Measurements from ENCODE around the gene SUN1.

SUN1 gene

DNA sequence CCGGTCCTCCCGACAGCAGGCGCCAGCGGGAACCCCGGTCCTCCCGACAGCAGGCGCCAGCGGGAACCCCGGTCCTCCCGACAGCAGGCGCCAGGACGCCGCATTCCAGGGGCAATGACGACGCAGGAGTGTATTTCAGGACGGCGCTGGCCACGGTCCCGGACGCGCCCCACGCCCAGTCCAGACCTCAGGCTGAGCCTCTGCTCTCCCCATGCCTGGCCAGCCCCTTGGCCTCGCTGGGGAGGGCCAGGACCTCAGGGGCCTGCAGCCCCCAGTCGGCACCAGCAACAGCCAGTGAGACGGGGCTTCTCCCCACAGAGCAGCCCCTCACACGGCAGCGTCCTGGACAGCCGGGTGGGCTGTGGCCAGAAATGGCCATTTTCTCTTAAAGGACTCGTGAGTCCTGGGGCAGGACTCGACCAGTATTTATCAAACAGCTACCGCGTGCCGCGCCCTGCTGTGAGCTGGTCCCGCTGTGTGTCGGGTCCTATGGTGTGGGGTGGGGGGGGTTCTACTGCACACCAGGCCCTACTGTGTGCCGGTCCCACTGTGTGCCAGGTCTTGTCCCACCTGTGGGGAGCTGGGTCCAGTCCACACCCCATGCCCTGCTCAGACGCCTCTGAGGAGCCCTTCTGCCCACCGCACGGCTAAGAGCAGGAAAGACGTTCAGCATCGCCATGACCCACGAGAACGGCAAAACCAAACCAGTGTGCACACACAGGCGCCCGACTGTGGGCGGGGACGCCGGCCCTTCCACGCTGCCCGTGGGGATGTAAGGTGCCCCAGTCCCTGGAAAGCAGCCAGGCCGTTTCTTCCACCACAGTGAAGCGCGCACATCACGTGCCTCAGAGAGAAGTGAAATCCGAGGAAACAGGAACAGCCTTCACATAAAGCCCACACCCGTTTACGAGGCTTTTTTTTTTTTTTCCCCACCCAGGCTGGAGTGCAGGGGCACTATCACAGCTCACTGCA is 77.4 kb downstream of the SUN1 start:
- peak overlapping the region in 4 of 5 donors; percentile 6 to 60 (median 46) for H3K4me3 ChIP-seq (ENCODE audit: low read depth in 1 of 5, low read length in 5 of 5)
- no peaks in the 10 kb centered on the region for H3K9me3 ChIP-seq (ENCODE audit: control insufficient read depth in 5 of 5, low read length in 5 of 5)
- no peak overlapping the region for H3K27ac ChIP-seq (ENCODE audit: low read depth, low read length)
- peaks cover 0 to 22% (median 9%) of the 10 kb centered on the region in 5 donors for H3K27me3 ChIP-seq (ENCODE audit: control insufficient read depth in 5 of 5, insufficient read depth in 4 of 5, low read length in 5 of 5)
- peak overlapping the region in 2 of 5 donors; percentile 28 to 62 for H3K9ac ChIP-seq (ENCODE audit: low read length in 5 of 5)
- no peaks in the 10 kb centered on the region for H3K36me3 ChIP-seq (ENCODE audit: control insufficient read depth in 5 of 5, insufficient read depth in 5 of 5, low read length in 5 of 5)
- H3K4me1 ChIP-seq (ENCODE audit: control insufficient read depth in 5 of 5, insufficient read depth in 5 of 5, low read length in 5 of 5) = peaks cover 0 to 35% (median 18%) of the 10 kb centered on the region in 5 donors

DNA sequence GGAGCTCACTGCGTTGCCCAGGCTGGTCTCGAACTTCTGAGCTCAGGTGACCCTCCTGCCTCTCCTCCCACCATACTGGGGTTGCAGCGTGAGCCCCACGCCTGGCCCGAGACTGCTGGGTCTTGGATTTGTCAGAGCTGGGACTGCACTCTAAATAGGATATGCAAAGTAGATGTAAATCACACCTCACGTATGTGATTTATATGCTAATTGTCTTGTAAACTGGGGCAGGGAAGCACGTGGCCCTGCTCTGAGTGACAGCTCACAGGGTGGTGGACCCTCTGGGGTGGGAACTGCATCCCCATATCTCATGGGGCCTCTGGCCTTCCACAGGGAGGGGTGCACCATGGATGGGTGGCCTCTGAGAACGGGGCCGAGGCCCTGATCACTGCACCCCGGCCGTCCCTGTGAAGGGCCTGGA is 78.2 kb downstream of the SUN1 start:
- H3K27me3 ChIP-seq (ENCODE audit: control insufficient read depth in 5 of 5, insufficient read depth in 4 of 5, low read length in 5 of 5) = peaks cover 4 to 24% (median 9%) of the 10 kb centered on the region in 5 donors
- peaks cover 0 to 34% (median 18%) of the 10 kb centered on the region in 5 donors for H3K4me1 ChIP-seq (ENCODE audit: control insufficient read depth in 5 of 5, insufficient read depth in 5 of 5, low read length in 5 of 5)
- no peaks in the 10 kb centered on the region for H3K36me3 ChIP-seq (ENCODE audit: control insufficient read depth in 5 of 5, insufficient read depth in 5 of 5, low read length in 5 of 5)
- H3K4me3 ChIP-seq (ENCODE audit: low read depth in 1 of 5, low read length in 5 of 5) = no peak overlapping the region
- no peak overlapping the region for H3K27ac ChIP-seq (ENCODE audit: low read depth, low read length)
- H3K9ac ChIP-seq (ENCODE audit: low read length in 5 of 5) = no peak overlapping the region
- no peaks in the 10 kb centered on the region for H3K9me3 ChIP-seq (ENCODE audit: control insufficient read depth in 5 of 5, low read length in 5 of 5)

DNA sequence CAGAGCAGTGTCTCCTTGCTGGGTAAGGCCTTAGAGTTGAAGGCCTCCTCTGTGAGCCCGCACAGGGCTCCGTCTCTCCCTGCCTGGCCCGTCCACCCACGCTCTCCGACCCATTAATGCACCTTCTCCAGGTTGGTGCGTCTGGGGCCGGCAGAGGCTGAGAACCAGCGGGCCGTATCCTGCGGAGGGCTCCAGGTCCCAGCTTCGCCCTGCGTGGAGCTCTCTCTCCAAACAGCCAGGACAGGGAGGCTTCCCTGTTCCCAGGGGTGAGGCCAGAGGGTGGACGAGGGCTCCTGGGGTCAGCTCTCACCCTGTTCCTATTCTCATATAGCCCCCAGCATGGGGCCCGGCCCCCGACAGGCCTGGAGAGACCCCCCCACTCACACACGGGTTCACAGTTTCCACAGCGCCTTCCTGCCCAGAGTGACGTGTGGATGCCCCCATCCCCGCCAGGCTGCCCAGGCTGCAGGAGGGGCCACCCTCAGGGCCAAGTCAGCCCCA is 78.7 kb downstream of the SUN1 start:
- Histone ChIP-seq H3K4me3 (ENCODE audit: low read depth in 1 of 5, low read length in 5 of 5) (no peak overlapping the region), H3K9me3 (ENCODE audit: control insufficient read depth in 5 of 5, low read length in 5 of 5) (no peaks in the 10 kb centered on the region), H3K27ac (ENCODE audit: low read depth, low read length) (no peak overlapping the region), H3K9ac (ENCODE audit: low read length in 5 of 5) (no peak overlapping the region), H3K27me3 (ENCODE audit: control insufficient read depth in 5 of 5, insufficient read depth in 4 of 5, low read length in 5 of 5) (peaks cover 4 to 24% (median 11%) of the 10 kb centered on the region in 5 donors), H3K36me3 (ENCODE audit: control insufficient read depth in 5 of 5, insufficient read depth in 5 of 5, low read length in 5 of 5) (no peaks in the 10 kb centered on the region), H3K4me1 (ENCODE audit: control insufficient read depth in 5 of 5, insufficient read depth in 5 of 5, low read length in 5 of 5) (peaks cover 0 to 34% (median 18%) of the 10 kb centered on the region in 5 donors)

DNA sequence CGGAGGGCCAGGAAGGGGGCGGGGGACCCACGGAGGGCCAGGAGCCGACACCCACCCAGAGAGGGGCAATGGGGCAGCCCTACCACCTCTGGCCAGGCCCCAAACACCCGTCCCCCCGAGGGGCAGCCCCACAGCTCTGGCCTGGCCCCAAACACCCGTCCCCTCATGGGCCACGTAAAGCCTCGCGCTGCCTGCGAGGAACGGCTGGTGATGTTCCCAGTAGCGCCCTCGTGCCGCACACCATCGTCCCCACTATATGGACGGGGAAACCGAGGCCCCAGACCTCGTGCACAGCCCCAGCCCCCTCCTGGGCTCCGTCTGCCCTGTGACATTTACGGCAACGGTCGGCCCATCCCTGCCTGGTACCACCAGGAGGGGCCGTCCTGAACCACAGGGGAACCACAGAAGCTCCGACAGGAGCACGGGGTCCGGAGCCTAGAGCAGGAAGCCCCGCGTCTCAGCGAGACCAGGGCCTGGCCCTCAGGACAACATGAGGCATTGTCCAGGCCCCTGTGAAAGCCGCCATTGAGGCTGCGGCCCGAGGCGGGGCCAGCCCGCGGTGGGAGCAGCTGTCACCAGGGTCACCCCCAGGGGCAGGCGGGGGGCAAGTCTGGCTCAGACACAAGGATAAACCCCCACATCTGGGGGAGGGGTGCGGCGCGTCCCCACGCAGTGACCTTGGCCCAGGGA is 79.7 kb downstream of the SUN1 start:
- H3K9me3 ChIP-seq (ENCODE audit: control insufficient read depth in 5 of 5, low read length in 5 of 5) = no peaks in the 10 kb centered on the region
- no peak overlapping the region for H3K4me3 ChIP-seq (ENCODE audit: low read depth in 1 of 5, low read length in 5 of 5)
- H3K9ac ChIP-seq (ENCODE audit: low read length in 5 of 5) = no peak overlapping the region
- H3K27ac ChIP-seq (ENCODE audit: low read depth, low read length) = no peak overlapping the region
- peaks cover 4 to 23% (median 13%) of the 10 kb centered on the region in 5 donors for H3K27me3 ChIP-seq (ENCODE audit: control insufficient read depth in 5 of 5, insufficient read depth in 4 of 5, low read length in 5 of 5)
- peaks cover 0 to 34% (median 17%) of the 10 kb centered on the region in 5 donors for H3K4me1 ChIP-seq (ENCODE audit: control insufficient read depth in 5 of 5, insufficient read depth in 5 of 5, low read length in 5 of 5)
- no peaks in the 10 kb centered on the region for H3K36me3 ChIP-seq (ENCODE audit: control insufficient read depth in 5 of 5, insufficient read depth in 5 of 5, low read length in 5 of 5)

DNA sequence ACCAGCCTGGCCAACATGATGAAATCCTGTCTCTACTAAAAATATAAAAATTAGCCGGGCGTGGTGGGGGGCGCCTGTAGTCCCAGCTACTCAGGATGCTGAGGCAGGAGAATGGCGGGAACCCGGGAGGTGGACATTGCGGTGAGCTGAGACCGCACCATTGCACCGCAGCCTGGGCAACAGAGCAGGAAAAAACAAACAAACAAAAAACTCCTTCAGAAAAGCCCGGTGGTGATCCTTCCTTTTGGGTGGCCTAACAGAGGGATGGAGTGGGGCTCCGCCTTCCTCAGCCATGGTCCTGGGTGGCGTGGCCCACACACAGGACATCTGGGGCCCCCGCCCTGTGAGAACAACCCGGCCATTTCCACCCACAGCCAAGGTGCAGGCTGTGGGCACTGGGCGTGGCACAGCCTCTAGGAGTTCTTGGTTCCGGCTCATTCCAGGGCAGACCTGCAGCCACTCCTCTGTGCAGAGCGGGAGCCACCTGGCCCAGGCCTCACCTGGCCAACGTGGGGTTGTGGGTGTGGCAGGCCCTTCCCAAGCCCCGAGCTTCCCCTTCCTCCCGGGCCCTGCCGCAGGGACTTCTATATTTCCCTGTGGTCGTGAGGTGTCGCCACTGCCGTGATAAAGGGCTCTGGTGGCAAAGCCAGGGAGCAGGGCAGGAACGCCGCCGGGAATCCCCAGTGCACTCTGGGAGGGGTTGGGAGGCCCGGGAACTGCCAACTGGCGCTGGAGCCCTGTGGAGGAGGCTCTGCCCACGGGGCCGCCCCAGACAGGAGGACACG is 81.7 kb downstream of the SUN1 start:
- H3K9ac ChIP-seq (ENCODE audit: low read length in 5 of 5) = no peak overlapping the region
- H3K27me3 ChIP-seq (ENCODE audit: control insufficient read depth in 5 of 5, insufficient read depth in 4 of 5, low read length in 5 of 5) = peaks cover 2 to 16% (median 9%) of the 10 kb centered on the region in 5 donors
- H3K4me1 ChIP-seq (ENCODE audit: control insufficient read depth in 5 of 5, insufficient read depth in 5 of 5, low read length in 5 of 5) = peaks cover 0 to 18% (median 8%) of the 10 kb centered on the region in 5 donors
- no peaks in the 10 kb centered on the region for H3K36me3 ChIP-seq (ENCODE audit: control insufficient read depth in 5 of 5, insufficient read depth in 5 of 5, low read length in 5 of 5)
- H3K9me3 ChIP-seq (ENCODE audit: control insufficient read depth in 5 of 5, low read length in 5 of 5) = no peaks in the 10 kb centered on the region
- no peak overlapping the region for H3K4me3 ChIP-seq (ENCODE audit: low read depth in 1 of 5, low read length in 5 of 5)
- no peak overlapping the region for H3K27ac ChIP-seq (ENCODE audit: low read depth, low read length)

DNA sequence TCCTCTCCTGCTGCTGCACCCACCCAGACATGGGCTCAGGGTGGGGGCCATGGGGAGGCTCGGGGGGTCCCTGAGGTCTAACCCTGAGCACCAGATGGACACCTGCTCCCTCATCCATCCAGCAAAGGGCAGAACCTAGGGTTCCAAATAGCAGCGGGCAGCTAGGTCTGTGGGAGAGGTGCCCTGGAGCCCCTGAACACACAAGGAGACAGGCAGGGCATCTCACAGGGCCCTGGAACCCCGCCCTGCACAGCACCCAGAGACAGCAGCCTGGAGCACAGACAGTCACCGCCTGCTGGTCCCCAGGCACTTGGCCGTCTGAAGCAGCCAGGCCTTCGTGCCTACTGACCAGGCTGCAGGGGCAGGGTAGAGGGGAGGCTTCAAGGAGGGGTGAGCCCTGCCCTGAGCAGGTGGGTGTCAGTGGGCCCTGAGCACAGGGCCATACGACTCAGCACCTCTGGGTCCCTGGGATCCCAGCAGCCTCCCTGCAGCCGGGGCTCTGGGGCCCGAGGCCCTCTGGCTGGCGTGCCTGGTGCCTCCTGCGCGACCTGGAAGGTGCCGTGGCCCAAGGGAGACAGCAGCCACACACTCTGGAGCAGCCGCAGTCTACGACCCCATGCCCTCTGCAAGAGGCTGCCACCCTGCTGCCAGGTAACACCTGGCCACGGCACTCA is 82.4 kb downstream of the SUN1 start:
- H3K4me3 ChIP-seq (ENCODE audit: low read depth in 1 of 5, low read length in 5 of 5) = no peak overlapping the region
- H3K4me1 ChIP-seq (ENCODE audit: control insufficient read depth in 5 of 5, insufficient read depth in 5 of 5, low read length in 5 of 5) = peaks cover 0 to 13% (median 5%) of the 10 kb centered on the region in 5 donors
- no peak overlapping the region for H3K27ac ChIP-seq (ENCODE audit: low read depth, low read length)

DNA sequence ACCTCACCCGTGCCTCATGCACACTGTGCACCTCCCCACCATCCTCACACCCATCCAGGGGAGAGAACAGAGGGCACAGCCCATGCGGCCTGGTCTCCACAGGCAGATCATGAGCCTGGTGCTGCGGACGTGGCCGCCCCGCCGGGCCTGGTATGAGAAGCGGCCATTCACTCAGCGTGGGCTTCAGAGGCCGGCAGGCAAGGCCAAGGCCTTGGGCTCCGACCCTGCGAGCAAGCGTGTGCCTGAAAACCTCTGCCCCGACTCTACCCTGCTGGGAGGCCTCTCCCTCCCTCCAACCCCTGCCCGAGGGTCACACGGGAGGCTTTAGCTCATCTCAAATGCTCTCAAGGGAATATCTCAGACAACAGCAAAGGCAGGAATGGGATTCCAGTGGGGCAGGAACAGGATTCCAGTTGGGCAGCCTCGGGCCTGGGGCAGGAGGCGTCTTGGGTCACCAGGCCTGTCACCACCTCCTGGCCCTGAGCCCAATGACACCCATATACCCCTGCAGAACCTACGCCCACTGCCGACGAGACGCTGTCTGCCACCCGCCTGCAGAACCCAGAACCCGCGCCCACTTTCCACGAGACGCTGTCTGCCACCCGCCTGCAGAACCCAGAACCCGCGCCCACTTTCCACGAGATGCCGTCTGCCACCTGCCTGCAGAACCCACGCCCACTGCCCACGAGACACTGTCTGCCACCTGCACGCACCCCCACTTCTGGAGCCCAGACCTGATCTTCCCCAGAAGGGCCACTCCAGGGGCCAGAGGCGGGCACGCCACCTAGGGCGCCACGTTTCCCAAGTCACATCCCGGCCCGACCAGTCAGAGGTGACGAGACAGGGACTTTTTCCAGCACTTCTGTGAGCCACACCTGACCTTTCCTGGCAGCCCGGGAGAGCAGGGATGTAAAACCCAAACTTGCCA is 83.3 kb downstream of the SUN1 start:
- H3K27ac ChIP-seq (ENCODE audit: low read depth, low read length) = no peak overlapping the region
- H3K4me1 ChIP-seq (ENCODE audit: control insufficient read depth in 5 of 5, insufficient read depth in 5 of 5, low read length in 5 of 5) = peaks cover 0 to 6% (median 0%) of the 10 kb centered on the region in 5 donors
- H3K9ac ChIP-seq (ENCODE audit: low read length in 5 of 5) = no peak overlapping the region
- H3K9me3 ChIP-seq (ENCODE audit: control insufficient read depth in 5 of 5, low read length in 5 of 5) = no peaks in the 10 kb centered on the region
- no peak overlapping the region for H3K4me3 ChIP-seq (ENCODE audit: low read depth in 1 of 5, low read length in 5 of 5)
- peaks cover 2 to 13% (median 4%) of the 10 kb centered on the region in 5 donors for H3K27me3 ChIP-seq (ENCODE audit: control insufficient read depth in 5 of 5, insufficient read depth in 4 of 5, low read length in 5 of 5)
- H3K36me3 ChIP-seq (ENCODE audit: control insufficient read depth in 5 of 5, insufficient read depth in 5 of 5, low read length in 5 of 5) = no peaks in the 10 kb centered on the region

More for the DNA sequence above, 82.4 kb downstream of the SUN1 start:
- Histone ChIP-seq H3K9ac (ENCODE audit: low read length in 5 of 5) (no peak overlapping the region), H3K9me3 (ENCODE audit: control insufficient read depth in 5 of 5, low read length in 5 of 5) (no peaks in the 10 kb centered on the region), H3K36me3 (ENCODE audit: control insufficient read depth in 5 of 5, insufficient read depth in 5 of 5, low read length in 5 of 5) (no peaks in the 10 kb centered on the region), H3K27me3 (ENCODE audit: control insufficient read depth in 5 of 5, insufficient read depth in 4 of 5, low read length in 5 of 5) (peaks cover 2 to 13% (median 9%) of the 10 kb centered on the region in 5 donors)

DNA sequence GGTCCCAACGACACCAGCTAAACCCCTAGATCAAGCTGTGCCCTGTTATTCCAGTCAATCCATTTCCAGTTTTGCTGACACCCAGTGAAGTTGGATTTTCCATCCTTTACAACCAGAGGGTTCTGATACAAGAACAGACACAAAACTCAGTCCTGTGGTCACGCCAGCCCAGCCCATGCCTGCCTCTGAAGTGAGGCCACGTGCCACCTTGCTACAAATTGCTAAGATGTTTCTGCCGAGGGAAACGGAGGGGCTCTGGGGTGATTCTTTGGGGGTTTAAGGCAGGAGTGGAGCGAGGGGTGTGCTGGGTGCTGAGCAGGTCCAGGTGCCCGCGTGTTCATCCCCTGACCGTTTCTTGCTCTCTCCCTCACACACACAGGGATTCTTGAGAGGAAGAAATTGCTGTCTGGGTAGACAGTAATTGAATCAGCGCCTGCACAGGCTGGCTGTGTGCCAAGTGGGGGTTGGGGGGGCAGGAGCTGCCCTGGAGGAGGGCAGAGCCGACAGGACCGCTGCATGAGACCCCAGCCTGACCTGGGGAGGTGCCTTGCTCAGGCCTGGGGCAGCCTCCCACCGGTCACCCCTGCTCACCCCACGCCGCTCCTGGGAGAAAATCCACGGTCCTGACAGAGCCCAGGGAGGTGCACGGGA is 84.1 kb downstream of the SUN1 start:
- no peaks in the 10 kb centered on the region for H3K9me3 ChIP-seq (ENCODE audit: control insufficient read depth in 5 of 5, low read length in 5 of 5)
- H3K27ac ChIP-seq (ENCODE audit: low read depth, low read length) = no peak overlapping the region
- H3K4me1 ChIP-seq (ENCODE audit: control insufficient read depth in 5 of 5, insufficient read depth in 5 of 5, low read length in 5 of 5) = no peaks in the 10 kb centered on the region
- H3K27me3 ChIP-seq (ENCODE audit: control insufficient read depth in 5 of 5, insufficient read depth in 4 of 5, low read length in 5 of 5) = peaks cover 3 to 13% (median 4%) of the 10 kb centered on the region in 5 donors
- no peak overlapping the region for H3K4me3 ChIP-seq (ENCODE audit: low read depth in 1 of 5, low read length in 5 of 5)
- no peak overlapping the region for H3K9ac ChIP-seq (ENCODE audit: low read length in 5 of 5)
- H3K36me3 ChIP-seq (ENCODE audit: control insufficient read depth in 5 of 5, insufficient read depth in 5 of 5, low read length in 5 of 5) = no peaks in the 10 kb centered on the region
